ENCODE measurements around the gene CD40LG.

- TF ChIP-seq CTCF (IDR thresholded peaks at IDR 0.05), result no peak
- no peak for TF ChIP-seq EP300 (IDR thresholded peaks at IDR 0.05)
- TF ChIP-seq POLR2A (IDR thresholded peaks at IDR 0.05), result no peak
Observed at GRCh38 chrX:136626891-136627290, 21.1 kb upstream of the CD40LG start.

Data from sigmoid colon (tissue), 4 donors.